C4-2B (cell line): ENCODE measurements around the gene MEIOB.

ENCODE experiments used
- H3K27ac ChIP-seq: fragments of 450-650 bp; 2 replicates; pipeline ENCODE4 v1.5.1; 2017
- ZFX ChIP-seq: fragments of 450-650 bp; IDR thresholded peaks from 2 replicates; pipeline ENCODE4 v1.6.1; 2017
- TF ChIP-seq, protein P1 (sequence below): fragments of 450-650 bp; conservative IDR thresholded peaks from 2 replicates; pipeline ENCODE4 v1.5.1; 2017; ENCODE audit warnings: mild to moderate bottlenecking

The MEIOB gene

GRCh38 chr16:1818873-1819525 is 53.0 kb downstream of the MEIOB start:
- no peak for TF ChIP-seq ZFX
- TF ChIP-seq, protein P1, sequence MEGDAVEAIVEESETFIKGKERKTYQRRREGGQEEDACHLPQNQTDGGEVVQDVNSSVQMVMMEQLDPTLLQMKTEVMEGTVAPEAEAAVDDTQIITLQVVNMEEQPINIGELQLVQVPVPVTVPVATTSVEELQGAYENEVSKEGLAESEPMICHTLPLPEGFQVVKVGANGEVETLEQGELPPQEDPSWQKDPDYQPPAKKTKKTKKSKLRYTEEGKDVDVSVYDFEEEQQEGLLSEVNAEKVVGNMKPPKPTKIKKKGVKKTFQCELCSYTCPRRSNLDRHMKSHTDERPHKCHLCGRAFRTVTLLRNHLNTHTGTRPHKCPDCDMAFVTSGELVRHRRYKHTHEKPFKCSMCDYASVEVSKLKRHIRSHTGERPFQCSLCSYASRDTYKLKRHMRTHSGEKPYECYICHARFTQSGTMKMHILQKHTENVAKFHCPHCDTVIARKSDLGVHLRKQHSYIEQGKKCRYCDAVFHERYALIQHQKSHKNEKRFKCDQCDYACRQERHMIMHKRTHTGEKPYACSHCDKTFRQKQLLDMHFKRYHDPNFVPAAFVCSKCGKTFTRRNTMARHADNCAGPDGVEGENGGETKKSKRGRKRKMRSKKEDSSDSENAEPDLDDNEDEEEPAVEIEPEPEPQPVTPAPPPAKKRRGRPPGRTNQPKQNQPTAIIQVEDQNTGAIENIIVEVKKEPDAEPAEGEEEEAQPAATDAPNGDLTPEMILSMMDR = no peak
- no peak overlapping the region for H3K27ac ChIP-seq

- TF ChIP-seq ZFX = no peak
- TF ChIP-seq, protein P1 = no peak
- no peak overlapping the region for H3K27ac ChIP-seq
Measured at GRCh38 chr16:1818204-1818872, 53.6 kb downstream of the MEIOB start.

DNA sequence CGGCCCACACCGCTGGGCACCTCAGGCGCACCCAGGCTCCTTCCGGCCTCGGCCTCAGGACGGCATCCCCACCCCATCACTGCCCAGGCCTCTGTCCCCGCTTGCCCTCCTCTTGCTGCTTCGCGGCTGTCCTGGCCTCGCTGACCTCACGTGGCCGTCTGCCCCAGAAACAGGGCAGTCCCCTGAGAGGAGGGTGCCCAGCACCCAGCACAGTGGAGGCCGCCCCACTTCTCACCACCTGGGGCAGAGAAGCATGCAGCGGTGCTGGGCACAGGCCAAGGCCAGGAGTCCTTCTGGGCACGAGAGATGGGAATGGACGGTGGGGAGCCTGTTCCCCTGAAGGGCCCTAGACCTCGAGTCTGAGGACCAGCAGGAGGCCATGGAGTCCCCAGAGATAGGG is 54.2 kb downstream of the MEIOB start:
- H3K27ac ChIP-seq = no peak overlapping the region
- no peak for TF ChIP-seq ZFX

DNA sequence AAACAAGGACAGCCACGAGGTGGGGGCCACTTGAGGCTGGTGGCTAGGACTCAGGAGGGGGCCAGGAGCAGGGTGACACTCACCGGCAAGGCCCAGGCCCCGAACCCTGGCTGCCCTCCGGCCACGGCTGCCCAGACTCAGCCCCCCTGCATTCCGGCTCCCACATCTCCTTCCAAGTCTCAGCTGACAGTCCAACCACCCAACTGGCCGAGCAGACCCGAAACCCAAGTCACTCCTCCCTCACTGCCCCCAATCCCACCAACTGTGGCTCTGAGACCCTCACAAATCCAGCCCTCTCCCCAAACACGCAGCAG is 54.7 kb downstream of the MEIOB start:
- TF ChIP-seq, protein P1 = no peak
- TF ChIP-seq ZFX = no peak
- no peak overlapping the region for H3K27ac ChIP-seq

DNA sequence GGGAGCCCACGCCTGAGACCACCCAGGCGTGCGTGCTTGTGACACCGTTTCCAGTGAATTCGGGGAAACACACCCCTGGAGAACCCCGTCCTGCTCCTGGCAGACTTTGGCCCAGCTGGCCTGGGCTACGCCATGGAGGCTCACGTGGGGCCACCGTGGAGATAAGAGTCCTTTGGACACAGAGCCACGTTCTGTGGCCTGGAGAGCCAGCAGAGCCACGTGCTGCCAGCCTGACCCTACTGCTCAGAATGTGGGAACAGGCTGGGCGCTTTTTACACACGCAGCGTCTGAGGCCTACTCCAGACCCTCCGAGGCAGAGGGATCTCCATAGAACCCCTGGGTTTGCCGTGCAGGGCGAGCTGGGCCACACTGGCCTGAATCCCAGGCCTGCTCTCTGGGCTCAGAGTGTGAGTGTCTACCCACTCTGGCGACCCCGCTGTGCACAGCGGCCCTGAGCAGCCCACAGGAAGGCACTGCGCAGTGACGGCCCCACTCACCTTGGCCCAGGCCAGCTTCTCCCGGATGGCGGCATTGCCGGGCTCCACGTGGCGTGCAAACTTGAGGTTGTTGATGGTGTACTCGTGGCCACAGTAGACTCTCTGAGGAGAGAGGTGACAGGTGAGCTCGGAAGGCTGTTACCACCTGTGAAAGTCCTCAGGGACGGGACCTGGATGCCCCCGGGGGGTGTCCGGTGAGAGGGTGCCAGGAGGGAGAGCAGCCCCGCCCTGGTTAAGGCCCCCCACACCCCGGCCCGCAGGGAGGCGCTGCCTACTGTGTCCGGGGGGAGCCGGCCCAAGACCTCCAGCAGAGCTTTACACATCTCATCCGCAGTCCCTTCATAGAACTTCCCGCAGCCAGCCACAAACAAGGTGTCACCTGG is 55.3 kb downstream of the MEIOB start:
- TF ChIP-seq, protein P1 = no peak
- TF ChIP-seq ZFX = no peak
- no peak overlapping the region for H3K27ac ChIP-seq

- H3K27ac ChIP-seq = no peak overlapping the region
- no peak for TF ChIP-seq ZFX
- TF ChIP-seq, protein P1 = no peak
Measured at GRCh38 chr16:1815461-1815860, 56.5 kb downstream of the MEIOB start.

DNA sequence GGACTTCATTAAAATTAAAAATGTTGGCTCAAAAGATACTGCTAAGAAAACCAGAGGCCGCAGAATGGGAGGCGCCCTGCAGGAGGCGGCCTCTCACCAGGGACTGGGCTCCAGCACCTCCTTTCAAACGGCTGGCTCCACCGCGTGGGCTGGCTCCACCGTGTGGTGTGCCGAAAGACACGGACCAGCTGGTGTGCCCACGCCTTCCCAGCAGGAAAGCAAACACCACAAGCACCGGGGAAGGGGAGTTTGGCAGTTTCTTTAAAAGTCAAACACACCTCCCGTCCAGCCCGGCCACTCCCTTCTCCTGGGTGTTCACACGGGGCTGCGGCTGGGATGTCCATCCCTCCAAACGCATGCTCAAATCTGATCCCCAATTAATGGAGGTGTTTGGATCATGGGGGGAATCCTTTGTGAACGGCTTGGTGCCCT is 59.2 kb downstream of the MEIOB start:
- TF ChIP-seq, protein P1 = peak; percentile 90
- no peak for TF ChIP-seq ZFX

More for the DNA sequence above, 59.2 kb downstream of the MEIOB start:
- H3K27ac ChIP-seq = no peak overlapping the region
